A673 (cell line): ENCODE measurements around the gene ANAPC2.

ENCODE experiments used
- CTCF ChIP-seq: fragments of 300-800, 200-600 bp; sonication (generic); conservative IDR thresholded peaks from 2 replicates; pipeline ENCODE4 v1.5.1; 2017; ENCODE audit warnings: low read depth, mild to moderate bottlenecking, antibody characterized with exemption, low read length, moderate library complexity, mixed read lengths
- EZH2 ChIP-seq: fragments of 200-600 bp; sonication (generic); IDR thresholded peaks from 2 replicates; pipeline ENCODE4 v1.6.1; 2017; ENCODE audit warnings: borderline replicate concordance, low read depth, mild to moderate bottlenecking, mixed read lengths, antibody characterized with exemption, low read length; ENCODE audit not compliant: poor library complexity, severe bottlenecking

- TF ChIP-seq CTCF (no peak), EZH2 (no peak)
Observed at GRCh38 chr9:137140151-137141012, 48.0 kb downstream of the ANAPC2 start.
